GM12878 (cell line): ENCODE measurements around the gene MOK. TPM values are rescaled to one million over a fixed set of nuclear protein-coding genes. Genes with fewer than 3 reads are reported as not detected.

ENCODE experiments used
- ATAC-seq: fragments of 200-7000 bp; cut with Tn5 transposase; 3 replicates; pipeline ENCODE4 v1.9.1; 2020; ENCODE audit warnings: mild to moderate bottlenecking, moderate library complexity
- BruUV-seq: library from RNA; stranded (reverse); fragments of 400-500 nt; replicated peaks from 2 replicates; lab custom pipeline; 2021; lab: Mats Ljungman, UMichigan
- CTCF ChIA-PET: fragments of 300-600 bp; sonication (Branson Sonifier 250); formaldehyde crosslinking; extraction: SDS; loops from one replicate; lab custom pipeline; 2021; ENCODE audit warnings: inconsistent platforms; lab: Yijun Ruan, JAX
- POLR2A ChIA-PET: fragments of 350-600 bp; formaldehyde crosslinking; extraction: SDS; loops from one replicate; lab custom pipeline; 2021; ENCODE audit warnings: inconsistent platforms; lab: Charles Lee
- RAD21 ChIA-PET: fragments of 300-600 bp; sonication (Branson Sonifier 250); formaldehyde crosslinking; loops from one replicate; lab custom pipeline; 2023; ENCODE audit warnings: antibody characterized with exemption; ENCODE audit not compliant: unreplicated experiment; lab: Charles Lee
- SMC1A ChIA-PET: fragments of 300-600 bp; sonication (Branson Sonifier 250); formaldehyde crosslinking; loops from one replicate; lab custom pipeline; 2023; ENCODE audit not compliant: unreplicated experiment, uncharacterized antibody; lab: Charles Lee
- DNase-seq: peaks from one replicate; pipeline ENCODE4 v3.0.0-alpha.2; 2011; ENCODE audit warnings: low read depth, low spot score
- FAIRE-seq: peaks from 3 replicates; lab custom pipeline; 2011; peaks lifted over from hg19 to GRCh38; lab: Jason Lieb, UNC
- H2AFZ ChIP-seq: 2 replicates; pipeline ENCODE4 v1.6.0; 2011; ENCODE audit warnings: low read depth, low read length, control low read depth; ENCODE audit not compliant: control insufficient read depth
- H3K27ac ChIP-seq: 2 replicates; pipeline ENCODE4 v1.5.1; 2011; ENCODE audit warnings: control low read depth; ENCODE audit not compliant: control insufficient read depth, insufficient read depth
- H3K27me3 ChIP-seq, 2 experiments: replicated peaks in 1 of 2; 2 replicates each; pipeline versions ENCODE4 v1.6.0 to v1.6.1; 2011; ENCODE audit warnings: low read length in 1 of 2; ENCODE audit not compliant: control insufficient read depth in 2 of 2, insufficient read depth in 2 of 2
- H3K36me3 ChIP-seq, 2 experiments: 2 replicates each; pipeline ENCODE4 v1.5.1; 2011; ENCODE audit warnings: low read length in 1 of 2; ENCODE audit not compliant: control insufficient read depth in 2 of 2, insufficient read depth in 2 of 2
- H3K4me1 ChIP-seq: 2 replicates; pipeline ENCODE4 v1.6.1; 2011; ENCODE audit warnings: mild to moderate bottlenecking, low read length, moderate library complexity, mixed read lengths; ENCODE audit not compliant: control insufficient read depth, insufficient read depth
- H3K4me2 ChIP-seq: 2 replicates; pipeline ENCODE4 v1.6.0; 2011; ENCODE audit warnings: control low read depth; ENCODE audit not compliant: control insufficient read depth, insufficient read depth
- H3K4me3 ChIP-seq: fragments of 200-600 bp; sonication (generic); 2 replicates; pipeline ENCODE4 v1.5.1; 2016
- H3K79me2 ChIP-seq: 2 replicates; pipeline ENCODE4 v1.6.0; 2011; ENCODE audit warnings: low read length; ENCODE audit not compliant: control insufficient read depth, insufficient read depth
- H3K9ac ChIP-seq: 2 replicates; pipeline ENCODE4 v1.8.0; 2011; ENCODE audit warnings: low read length, control low read depth, mixed read lengths; ENCODE audit not compliant: control insufficient read depth, insufficient read depth
- H3K9me3 ChIP-seq: replicated peaks from 3 replicates; pipeline ENCODE4 v1.5.1; 2011; ENCODE audit warnings: mild to moderate bottlenecking, low read length; ENCODE audit not compliant: control insufficient read depth, insufficient read depth
- H4K20me1 ChIP-seq: 2 replicates; pipeline ENCODE4 v1.6.0; 2011; ENCODE audit not compliant: control insufficient read depth, insufficient read depth
- JUNB ChIP-seq: IDR thresholded peaks from 2 replicates; pipeline ENCODE4 v1.6.1; 2016; ENCODE audit warnings: antibody characterized with exemption, mild to moderate bottlenecking
- TAF1 ChIP-seq: IDR thresholded peaks from 2 replicates; pipeline ENCODE4 v1.6.1; 2011; ENCODE audit warnings: mild to moderate bottlenecking, low read depth, low read length, borderline replicate concordance
- WGBS: methylation state at CpG from one replicate; pipeline ENCODE4 v1.1.6; 2016; ENCODE audit warnings: low lambda C conversion rate; ENCODE audit not compliant: insufficient replicate concordance, insufficient coverage; ENCODE audit errors: missing lambda C conversion rate; 5-methylcytosine and 5-hydroxymethylcytosine counted together
- in situ Hi-C: fragments of 300-500 bp; cut with MboI; formaldehyde crosslinking; loops from 9 replicates; pipeline ENCODE4 v1.14.3; 2018; ENCODE audit warnings: mixed read lengths
- intact Hi-C: fragments of 100-400 bp; cut with micrococcal nuclease; formaldehyde crosslinking; loops from one replicate; pipeline ENCODE4 v1.14.2; 2022; ENCODE audit not compliant: unreplicated experiment
- polyA plus RNA-seq, 11 experiments: library from polyadenylated mRNA; depleted of rRNA in 4 of 11; unstranded in 6 of 11; stranded (reverse) in 5 of 11; fragments of >200 nt; fragmentation: Nextera tagmentation in 4 of 11; fragmentation: Illumina TruSeq in 1 of 11; extraction: Ambion mirVana in 4 of 11; extraction: Trizol in 1 of 11; gene quantifications; 1 replicate in 1 of 11; 2 replicates in 10 of 11; pipeline versions ENCODE4 v1.2.1 to v1.2.3, GENCODE V29; 2011 to 2016; ENCODE audit warnings: inconsistent platforms in 2 of 11, missing spikeins in 2 of 11, low read depth in 1 of 11
- total RNA-seq, 4 experiments: library from RNA; depleted of rRNA in 3 of 4; stranded (reverse); fragments of >200 nt in 3 of 4; fragmentation: Illumina TruSeq in 1 of 4; extraction: Trizol in 1 of 4; gene quantifications; 2 replicates each; pipeline versions ENCODE4 v1.2.1 to v1.2.3, GENCODE V29; 2013 to 2021
- TF ChIP-seq, protein P1 (sequence below), 3 experiments: IDR thresholded peaks in 2 of 3; conservative IDR thresholded peaks in 1 of 3; 2 replicates each; pipeline ENCODE4 v1.5.1; 2011; ENCODE audit warnings: low read depth in 3 of 3, low read length in 3 of 3, mild to moderate bottlenecking in 3 of 3, control low read depth in 2 of 3, moderate library complexity in 2 of 3, inconsistent platforms in 1 of 3, mixed read lengths in 1 of 3; ENCODE audit not compliant: control insufficient read depth in 2 of 3, insufficient read depth in 1 of 3; ENCODE audit errors: extremely low read depth in 1 of 3
- TF ChIP-seq, protein P2 (sequence below): fragments of 450-650 bp; IDR thresholded peaks from 2 replicates; pipeline ENCODE4 v1.6.1; 2014; ENCODE audit warnings: mild to moderate bottlenecking

MOK gene
- total and polyA plus RNA-seq, 10 of the 15 experiments (the other 5 are each of a cell fraction or from before 2014, with no cell fraction given), result 0.10 to 3.0 (median 1.4) TPM

DNA sequence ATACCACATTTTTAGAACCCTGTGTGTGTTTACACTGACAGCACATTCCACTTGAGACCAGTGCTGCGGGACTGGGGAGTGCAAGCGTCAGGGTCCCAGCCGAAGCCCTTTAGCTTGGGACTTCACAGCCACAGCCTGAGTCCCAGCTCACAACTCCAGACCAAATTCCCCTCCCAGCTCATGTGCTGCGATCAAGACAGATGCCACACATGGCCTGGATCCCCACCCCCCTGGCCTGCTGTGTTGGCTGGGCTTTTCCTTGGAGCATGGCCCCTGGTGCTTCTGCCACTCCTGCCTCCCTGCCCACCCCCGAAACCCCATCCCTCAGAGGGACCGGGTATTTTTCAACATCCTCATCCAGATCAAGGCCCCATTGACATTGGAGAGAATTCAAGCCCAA, 101.6 kb downstream of the MOK start:
- no peak for TF ChIP-seq JUNB
- TF ChIP-seq, protein P1, sequence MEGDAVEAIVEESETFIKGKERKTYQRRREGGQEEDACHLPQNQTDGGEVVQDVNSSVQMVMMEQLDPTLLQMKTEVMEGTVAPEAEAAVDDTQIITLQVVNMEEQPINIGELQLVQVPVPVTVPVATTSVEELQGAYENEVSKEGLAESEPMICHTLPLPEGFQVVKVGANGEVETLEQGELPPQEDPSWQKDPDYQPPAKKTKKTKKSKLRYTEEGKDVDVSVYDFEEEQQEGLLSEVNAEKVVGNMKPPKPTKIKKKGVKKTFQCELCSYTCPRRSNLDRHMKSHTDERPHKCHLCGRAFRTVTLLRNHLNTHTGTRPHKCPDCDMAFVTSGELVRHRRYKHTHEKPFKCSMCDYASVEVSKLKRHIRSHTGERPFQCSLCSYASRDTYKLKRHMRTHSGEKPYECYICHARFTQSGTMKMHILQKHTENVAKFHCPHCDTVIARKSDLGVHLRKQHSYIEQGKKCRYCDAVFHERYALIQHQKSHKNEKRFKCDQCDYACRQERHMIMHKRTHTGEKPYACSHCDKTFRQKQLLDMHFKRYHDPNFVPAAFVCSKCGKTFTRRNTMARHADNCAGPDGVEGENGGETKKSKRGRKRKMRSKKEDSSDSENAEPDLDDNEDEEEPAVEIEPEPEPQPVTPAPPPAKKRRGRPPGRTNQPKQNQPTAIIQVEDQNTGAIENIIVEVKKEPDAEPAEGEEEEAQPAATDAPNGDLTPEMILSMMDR (IDR thresholded peaks at IDR 0.05 in 2 of 3, conservative IDR thresholded peaks at IDR 0.05 in 1 of 3; ENCODE audit: control insufficient read depth in 2 of 3, extremely low read depth in 1 of 3, insufficient read depth in 1 of 3, low read depth in 3 of 3, low read length in 3 of 3), result no peak
- TF ChIP-seq, protein P2, sequence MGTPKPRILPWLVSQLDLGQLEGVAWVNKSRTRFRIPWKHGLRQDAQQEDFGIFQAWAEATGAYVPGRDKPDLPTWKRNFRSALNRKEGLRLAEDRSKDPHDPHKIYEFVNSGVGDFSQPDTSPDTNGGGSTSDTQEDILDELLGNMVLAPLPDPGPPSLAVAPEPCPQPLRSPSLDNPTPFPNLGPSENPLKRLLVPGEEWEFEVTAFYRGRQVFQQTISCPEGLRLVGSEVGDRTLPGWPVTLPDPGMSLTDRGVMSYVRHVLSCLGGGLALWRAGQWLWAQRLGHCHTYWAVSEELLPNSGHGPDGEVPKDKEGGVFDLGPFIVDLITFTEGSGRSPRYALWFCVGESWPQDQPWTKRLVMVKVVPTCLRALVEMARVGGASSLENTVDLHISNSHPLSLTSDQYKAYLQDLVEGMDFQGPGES, result no peak
- TF ChIP-seq TAF1, result no peak
- FAIRE-seq (no peak), DNase-seq (no peak), ATAC-seq (no peak)
- H3K36me3 ChIP-seq, result peaks cover 16 to 19% of the 10 kb centered on the region in 2 experiments
- H2AFZ ChIP-seq, result no peak overlapping the region
- POLR2A ChIA-PET, result no interaction called here
- H3K4me1 ChIP-seq, result peaks cover 24% of the 10 kb centered on the region
- SMC1A ChIA-PET, result interaction anchor here (1.6 kb wide), 1 partner anchor 97 kb away, joined by 3 read pairs; no protein-coding TSS in a partner anchor
- H3K27ac ChIP-seq, result no peak overlapping the region
- no peak overlapping the region for H3K9ac ChIP-seq
- 98% methylated on average over 6 of the region's 6 CpGs for WGBS
- intact Hi-C loops, result no loop called here
- peaks cover 6% of the 10 kb centered on the region for H3K79me2 ChIP-seq
- CTCF ChIA-PET, result interaction anchor here (0.6 kb wide), 2 partner anchors 45 to 59 kb away, joined by 3 read pairs; no protein-coding TSS in a partner anchor
- BruUV-seq, result no TSS peak
- in situ Hi-C loops, result no loop called here
- no peak overlapping the region for H3K4me2 ChIP-seq
- no peaks in the 10 kb centered on the region for H3K9me3 ChIP-seq
- no peaks in the 10 kb centered on the region for H3K27me3 ChIP-seq
- H4K20me1 ChIP-seq, result no peaks in the 10 kb centered on the region; the same call in 1 of the 2 replicates
- RAD21 ChIA-PET, result no interaction called here
- no peak overlapping the region for H3K4me3 ChIP-seq
